Measurements from ENCODE around the gene RUSF1. TPM values are rescaled to one million over a fixed set of nuclear protein-coding genes. Genes with fewer than 3 reads are reported as not detected.
"Not testable (repeated sequence)": the region's sequence is repeated elsewhere in the genome, so short reads cannot be mapped to it uniquely, and the experiment has no call there.

RUSF1 gene
- total and polyA plus RNA-seq, 4 donors, result 15.3 to 71.7 (median 56.5) TPM

DNA sequence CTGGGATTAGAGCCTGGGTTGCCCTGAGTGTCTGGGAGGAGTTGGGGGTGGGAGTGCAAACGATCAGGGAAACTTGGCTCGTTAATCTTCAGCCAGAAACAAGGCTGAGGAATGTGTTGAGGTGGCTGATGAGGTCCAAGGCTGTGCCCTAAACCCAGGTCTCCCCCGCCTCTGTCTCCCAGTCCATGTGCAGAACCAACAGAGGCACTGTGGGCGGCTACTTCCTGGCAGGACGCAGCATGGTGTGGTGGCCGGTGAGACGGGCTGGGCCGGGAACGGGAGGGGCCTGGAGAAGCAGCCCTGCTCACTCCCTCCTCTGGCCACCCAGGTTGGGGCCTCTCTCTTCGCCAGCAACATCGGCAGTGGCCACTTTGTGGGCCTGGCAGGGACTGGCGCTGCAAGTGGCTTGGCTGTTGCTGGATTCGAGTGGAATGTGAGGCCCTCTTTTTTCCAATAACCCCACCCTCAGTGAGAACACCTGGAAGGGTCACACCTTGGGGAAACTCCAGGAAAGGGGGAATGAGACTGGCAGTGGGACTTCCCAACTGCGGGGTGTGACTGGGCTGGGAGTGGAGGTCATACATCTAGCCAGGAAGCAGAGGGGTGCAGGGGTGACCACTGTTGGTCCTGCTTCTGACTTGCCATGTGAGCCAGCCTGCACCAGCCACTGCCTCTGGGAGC, 23.6 kb downstream of the RUSF1 start:
- DNase-seq, result peak in 1 of 2 donors; percentile 37
- WGBS, 2 donors, result 36 to 44% methylated on average over 14 of the region's 14 CpGs
- intact Hi-C loops (cut with DNase I), result no loop called here

DNA sequence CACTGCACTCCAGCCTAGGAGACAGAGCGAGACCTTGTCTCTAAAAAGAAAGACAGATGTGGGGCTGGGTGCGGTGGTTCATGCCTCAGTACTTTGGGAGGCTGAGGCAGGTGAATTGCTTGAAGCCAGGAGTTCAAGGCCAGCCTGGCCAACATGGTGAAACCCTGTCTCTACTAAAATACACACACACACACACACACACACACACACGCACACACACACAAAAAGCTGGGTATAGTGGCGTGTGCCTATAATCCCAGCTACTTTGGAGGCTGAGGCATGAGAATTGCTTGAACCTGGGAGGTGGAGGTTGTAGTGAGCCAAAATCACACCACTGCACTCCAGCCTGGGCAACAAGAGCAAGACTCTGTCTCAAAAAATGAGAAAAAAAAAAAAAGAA, 24.1 kb downstream of the RUSF1 start:
- H3K27me3 ChIP-seq (ENCODE audit: control insufficient read depth in 1 of 2, insufficient read depth in 2 of 2, low read length in 1 of 2); H3K4me3 ChIP-seq (ENCODE audit: low read length in 2 of 2); ATAC-seq (ENCODE audit: low FRiP score); H3K27ac ChIP-seq (ENCODE audit: low read depth in 1 of 2, low read length in 2 of 2); H3K4me1 ChIP-seq (ENCODE audit: control insufficient read depth in 1 of 2, insufficient read depth in 2 of 2, low read length in 2 of 2); H3K9me3 ChIP-seq (ENCODE audit: control insufficient read depth, low read length); intact Hi-C loops (cut with DNase I); H3K36me3 ChIP-seq (ENCODE audit: control insufficient read depth in 1 of 2, insufficient read depth in 2 of 2, low read length in 1 of 2); DNase-seq: not testable (repeated sequence)
- 90 to 94% methylated on average over 4 of the region's 4 CpGs for WGBS, 2 donors

More for the DNA sequence above, 23.6 kb downstream of the RUSF1 start:
- Histone ChIP-seq H3K9me3 (ENCODE audit: control insufficient read depth, low read length) (no peaks in the 10 kb centered on the region), H3K4me1 (ENCODE audit: control insufficient read depth in 1 of 2, insufficient read depth in 2 of 2, low read length in 2 of 2) (no peaks in the 10 kb centered on the region), H3K36me3 (ENCODE audit: control insufficient read depth in 1 of 2, insufficient read depth in 2 of 2, low read length in 1 of 2) (no peaks in the 10 kb centered on the region), H3K4me3 (ENCODE audit: low read length in 2 of 2) (no peak overlapping the region), H3K27ac (ENCODE audit: low read depth in 1 of 2, low read length in 2 of 2) (no peak overlapping the region), H3K27me3 (ENCODE audit: control insufficient read depth in 1 of 2, insufficient read depth in 2 of 2, low read length in 1 of 2) (no peaks in the 10 kb centered on the region)
- no peak for ATAC-seq (ENCODE audit: low FRiP score)

DNA sequence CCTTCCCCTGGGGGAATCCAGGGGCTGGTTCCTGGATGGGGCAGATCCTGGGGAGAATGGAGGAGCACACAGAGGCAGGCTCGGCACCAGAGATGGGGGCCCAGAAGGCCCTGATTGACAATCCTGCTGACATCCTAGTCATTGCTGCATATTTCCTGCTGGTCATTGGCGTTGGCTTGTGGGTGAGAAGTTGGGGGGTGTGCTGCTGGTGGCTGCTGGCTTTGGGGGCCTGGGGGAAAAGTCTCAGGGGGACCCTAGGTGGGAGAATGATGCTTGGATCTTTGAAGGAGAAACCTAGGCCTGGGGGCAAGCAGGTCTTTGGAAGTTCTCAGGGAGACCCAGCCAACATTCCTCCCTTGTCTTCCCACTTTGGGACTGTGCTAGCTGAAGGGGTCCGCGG, 25.1 kb downstream of the RUSF1 start, which contains the start of gene SLC5A2:
Gene SLC5A2 (plus strand): TSS at position 43 of the 400 bp plus-strand sequence. CDS start 14 bp downstream, at position 57.
- Histone ChIP-seq H3K36me3 (ENCODE audit: control insufficient read depth in 1 of 2, insufficient read depth in 2 of 2, low read length in 1 of 2) (no peaks in the 10 kb centered on the region), H3K27ac (ENCODE audit: low read depth in 1 of 2, low read length in 2 of 2) (no peak within 1 kb of the TSS), H3K4me1 (ENCODE audit: control insufficient read depth in 1 of 2, insufficient read depth in 2 of 2, low read length in 2 of 2) (no peaks in the 10 kb centered on the region), H3K4me3 (ENCODE audit: low read length in 2 of 2) (no peak within 1 kb of the TSS), H3K9me3 (ENCODE audit: control insufficient read depth, low read length) (no peaks in the 10 kb centered on the region), H3K27me3 (ENCODE audit: control insufficient read depth in 1 of 2, insufficient read depth in 2 of 2, low read length in 1 of 2) (no peaks in the 10 kb centered on the region)
- DNase-seq, result no peak
- no peak for ATAC-seq (ENCODE audit: low FRiP score)
- intact Hi-C loops (cut with DNase I), result no loop called here
- WGBS, 2 donors, result 86% methylated on average over 4 of the region's 4 CpGs

DNA sequence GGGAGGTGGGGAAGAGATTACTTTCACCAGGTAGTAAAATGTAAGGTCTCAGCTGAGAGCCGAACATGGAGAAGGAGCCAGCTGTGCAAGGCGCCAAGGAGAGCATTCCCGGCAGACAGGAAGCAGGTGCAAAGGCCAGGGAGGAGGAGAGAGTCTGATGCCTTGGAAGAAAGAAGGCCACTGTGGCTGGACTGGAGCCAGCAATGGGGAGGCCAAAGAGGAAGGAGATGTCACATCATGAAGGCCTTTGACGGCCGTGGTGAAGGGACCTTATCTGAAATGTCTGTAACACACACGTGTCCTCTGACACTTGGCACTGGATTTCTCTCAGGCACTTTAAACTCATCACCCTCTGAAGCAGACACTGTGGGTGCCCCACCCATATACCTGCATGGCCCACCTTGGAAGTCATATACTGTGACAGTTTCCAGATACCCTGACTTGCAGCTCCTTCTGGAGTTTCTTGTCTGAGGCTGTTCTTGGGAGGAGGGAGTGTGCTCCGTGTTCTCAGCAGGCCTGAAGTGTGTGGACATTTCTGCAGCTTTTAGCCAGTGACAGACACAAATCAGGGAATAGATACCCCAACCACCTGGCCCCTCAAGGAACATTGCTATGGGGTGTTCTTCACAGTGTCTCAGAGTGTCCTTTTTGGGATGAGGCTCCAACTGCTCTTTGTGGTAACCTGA, 27.2 kb downstream of the RUSF1 start:
- 17 to 19% methylated on average over 7 of the region's 7 CpGs for WGBS, 2 donors
- DNase-seq (peak in 1 of 2 donors; percentile 67), ATAC-seq (ENCODE audit: low FRiP score) (no peak)
- H3K27me3 ChIP-seq (ENCODE audit: control insufficient read depth in 1 of 2, insufficient read depth in 2 of 2, low read length in 1 of 2), result no peaks in the 10 kb centered on the region
- H3K4me1 ChIP-seq (ENCODE audit: control insufficient read depth in 1 of 2, insufficient read depth in 2 of 2, low read length in 2 of 2), result no peaks in the 10 kb centered on the region
- no peaks in the 10 kb centered on the region for H3K9me3 ChIP-seq (ENCODE audit: control insufficient read depth, low read length)
- H3K4me3 ChIP-seq (ENCODE audit: low read length in 2 of 2), result no peak overlapping the region
- intact Hi-C loops (cut with DNase I), result no loop called here
- H3K27ac ChIP-seq (ENCODE audit: low read depth in 1 of 2, low read length in 2 of 2), result no peak overlapping the region
- peaks cover 0 to 4% of the 10 kb centered on the region in 2 donors for H3K36me3 ChIP-seq (ENCODE audit: control insufficient read depth in 1 of 2, insufficient read depth in 2 of 2, low read length in 1 of 2)

- H3K27ac ChIP-seq (ENCODE audit: low read depth in 1 of 2, low read length in 2 of 2), result no peak overlapping the region
- WGBS, 2 donors, result 84 to 85% methylated on average over 9 of the region's 9 CpGs
- ATAC-seq (ENCODE audit: low FRiP score) (no peak), DNase-seq (no peak)
- no peak overlapping the region for H3K4me3 ChIP-seq (ENCODE audit: low read length in 2 of 2)
- H3K9me3 ChIP-seq (ENCODE audit: control insufficient read depth, low read length), result no peaks in the 10 kb centered on the region
- peaks cover 0 to 7% of the 10 kb centered on the region in 2 donors for H3K36me3 ChIP-seq (ENCODE audit: control insufficient read depth in 1 of 2, insufficient read depth in 2 of 2, low read length in 1 of 2)
- H3K4me1 ChIP-seq (ENCODE audit: control insufficient read depth in 1 of 2, insufficient read depth in 2 of 2, low read length in 2 of 2), result no peaks in the 10 kb centered on the region
- H3K27me3 ChIP-seq (ENCODE audit: control insufficient read depth in 1 of 2, insufficient read depth in 2 of 2, low read length in 1 of 2), result no peaks in the 10 kb centered on the region
- intact Hi-C loops (cut with DNase I), result no loop called here
Measured at GRCh38 chr16:31479751-31480150, 28.4 kb downstream of the RUSF1 start.

DNA sequence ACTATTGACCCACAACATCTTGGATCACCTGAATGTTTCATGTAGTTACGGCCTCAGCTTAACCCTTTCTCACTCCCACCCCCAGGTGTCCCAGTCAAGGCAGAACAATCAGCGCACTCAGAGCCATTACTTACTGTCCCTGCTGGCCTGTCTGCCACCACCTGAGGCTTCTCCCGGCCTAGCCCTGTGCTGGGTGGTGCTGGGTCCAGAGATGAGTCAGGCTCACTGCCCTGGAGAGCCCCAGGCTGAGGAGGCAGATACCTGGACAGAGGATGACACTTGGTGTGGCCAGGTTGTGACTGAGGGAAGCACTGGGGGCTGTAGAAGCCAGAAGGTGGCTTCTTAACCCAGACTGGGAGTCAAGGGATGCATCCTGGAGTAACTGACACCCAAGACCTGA, 29.2 kb downstream of the RUSF1 start:
- Histone ChIP-seq H3K27ac (ENCODE audit: low read depth in 1 of 2, low read length in 2 of 2) (no peak overlapping the region), H3K4me1 (ENCODE audit: control insufficient read depth in 1 of 2, insufficient read depth in 2 of 2, low read length in 2 of 2) (no peaks in the 10 kb centered on the region), H3K4me3 (ENCODE audit: low read length in 2 of 2) (no peak overlapping the region), H3K27me3 (ENCODE audit: control insufficient read depth in 1 of 2, insufficient read depth in 2 of 2, low read length in 1 of 2) (no peaks in the 10 kb centered on the region), H3K36me3 (ENCODE audit: control insufficient read depth in 1 of 2, insufficient read depth in 2 of 2, low read length in 1 of 2) (peaks cover 0 to 11% of the 10 kb centered on the region in 2 donors), H3K9me3 (ENCODE audit: control insufficient read depth, low read length) (no peaks in the 10 kb centered on the region)
- WGBS, 2 donors, result 70 to 73% methylated on average over 3 of the region's 3 CpGs
- ATAC-seq (ENCODE audit: low FRiP score), result no peak
- intact Hi-C loops (cut with DNase I), result no loop called here
- DNase-seq, result peak in 1 of 2 donors; percentile 33

DNA sequence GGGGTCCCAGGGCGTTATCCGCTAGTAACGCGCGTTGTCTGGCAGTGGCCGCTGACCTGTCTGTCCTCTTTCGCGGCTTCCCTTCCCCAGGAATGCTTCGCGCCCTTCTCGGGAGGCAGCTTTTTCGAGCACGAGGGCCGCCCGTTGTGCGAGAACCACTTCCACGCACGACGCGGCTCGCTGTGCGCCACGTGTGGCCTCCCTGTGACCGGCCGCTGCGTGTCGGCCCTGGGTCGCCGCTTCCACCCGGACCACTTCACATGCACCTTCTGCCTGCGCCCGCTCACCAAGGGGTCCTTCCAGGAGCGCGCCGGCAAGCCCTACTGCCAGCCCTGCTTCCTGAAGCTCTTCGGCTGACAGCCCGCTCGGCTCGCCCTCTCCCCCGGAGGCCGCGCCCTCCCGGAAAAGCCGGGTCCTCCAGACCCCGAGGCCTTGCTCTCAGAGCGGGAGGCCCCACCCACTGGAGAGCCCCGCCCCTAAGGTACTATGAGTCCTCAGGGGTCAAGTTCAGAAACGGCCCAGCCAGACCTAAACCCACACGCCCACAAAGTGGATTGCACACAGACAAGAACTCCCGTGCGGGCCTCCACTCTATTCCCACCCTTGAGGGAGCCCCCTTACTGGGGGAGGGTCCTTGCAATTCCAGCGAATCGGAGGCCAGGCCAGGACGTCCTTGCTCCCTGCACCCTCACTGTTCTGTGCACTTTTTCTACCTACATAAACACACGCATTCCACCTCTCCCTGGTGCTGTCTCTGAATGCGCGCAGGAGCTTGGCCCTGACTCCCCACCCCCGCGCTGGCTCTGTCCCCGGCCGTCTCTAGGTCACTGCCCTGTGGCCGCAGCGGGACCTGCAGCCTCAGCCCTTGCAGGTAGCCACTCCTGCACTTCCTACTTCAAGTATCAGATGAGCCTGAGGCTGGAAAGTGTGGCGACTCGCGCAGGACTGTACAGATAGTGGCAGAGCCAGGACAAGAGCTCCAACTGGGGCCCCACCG, 30.7 kb downstream of the RUSF1 start:
- DNase-seq, result no peak
- H3K36me3 ChIP-seq (ENCODE audit: control insufficient read depth in 1 of 2, insufficient read depth in 2 of 2, low read length in 1 of 2), result peaks cover 0 to 11% of the 10 kb centered on the region in 2 donors
- H3K27me3 ChIP-seq (ENCODE audit: control insufficient read depth in 1 of 2, insufficient read depth in 2 of 2, low read length in 1 of 2), result no peaks in the 10 kb centered on the region
- peak; percentile 5 for ATAC-seq (ENCODE audit: low FRiP score)
- H3K4me3 ChIP-seq (ENCODE audit: low read length in 2 of 2), result no peak overlapping the region
- WGBS, 2 donors, result 75 to 78% methylated on average over 67 of the region's 67 CpGs
- H3K4me1 ChIP-seq (ENCODE audit: control insufficient read depth in 1 of 2, insufficient read depth in 2 of 2, low read length in 2 of 2), result no peaks in the 10 kb centered on the region
- intact Hi-C loops (cut with DNase I), result no loop called here
- no peak overlapping the region for H3K27ac ChIP-seq (ENCODE audit: low read depth in 1 of 2, low read length in 2 of 2)
- H3K9me3 ChIP-seq (ENCODE audit: control insufficient read depth, low read length), result no peaks in the 10 kb centered on the region
